Measurements from ENCODE around the gene ZNF879.

ZNF879 gene

GRCh38 chr5:178992291-178992895, 31.2 kb upstream of the ZNF879 start:
- H3K27me3 ChIP-seq (ENCODE audit: control insufficient read depth, insufficient read depth, low read length) = peaks cover 33% of the 10 kb centered on the region
- no peak overlapping the region for H3K4me3 ChIP-seq (ENCODE audit: low read depth, low read length)
- H3K9ac ChIP-seq (ENCODE audit: low read depth, low read length) = no peak overlapping the region
- peaks cover 5% of the 10 kb centered on the region for H3K9me3 ChIP-seq (ENCODE audit: control insufficient read depth, insufficient read depth, low read length)
- no peaks in the 10 kb centered on the region for H3K4me1 ChIP-seq (ENCODE audit: control insufficient read depth, insufficient read depth, low read length)
- no peaks in the 10 kb centered on the region for H3K36me3 ChIP-seq (ENCODE audit: control insufficient read depth, insufficient read depth, low read length)

DNA sequence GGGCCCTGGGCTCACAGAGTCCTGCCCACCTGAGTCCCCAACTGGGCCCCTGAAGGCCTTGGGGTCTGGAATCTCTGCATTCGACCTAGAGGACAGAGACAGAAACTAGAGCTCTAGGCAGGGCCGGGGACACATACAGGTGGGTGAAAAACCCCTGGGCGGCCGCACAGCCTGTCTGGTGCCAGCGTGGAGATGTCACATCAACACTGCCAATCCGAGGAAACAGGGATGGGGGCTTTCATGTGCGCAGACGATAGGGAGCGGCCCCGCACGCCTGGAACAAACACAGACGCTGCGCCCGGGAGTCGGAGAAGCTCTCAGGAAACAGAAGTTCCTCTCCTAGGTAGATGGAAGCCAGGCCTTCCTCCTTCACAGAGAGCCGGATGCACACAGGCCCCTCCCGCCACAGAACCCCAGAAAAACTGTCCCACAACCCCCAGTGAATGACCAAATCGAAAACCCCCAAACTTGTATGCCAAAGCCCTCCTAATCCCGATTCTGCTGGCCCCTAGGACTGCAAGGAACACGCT, 30.3 kb upstream of the ZNF879 start:
- H3K4me1 ChIP-seq (ENCODE audit: control insufficient read depth, insufficient read depth, low read length) = no peaks in the 10 kb centered on the region
- no peaks in the 10 kb centered on the region for H3K36me3 ChIP-seq (ENCODE audit: control insufficient read depth, insufficient read depth, low read length)
- H3K4me3 ChIP-seq (ENCODE audit: low read depth, low read length) = no peak overlapping the region
- H3K27me3 ChIP-seq (ENCODE audit: control insufficient read depth, insufficient read depth, low read length) = peaks cover 33% of the 10 kb centered on the region
- peaks cover under 1% of the 10 kb centered on the region for H3K9me3 ChIP-seq (ENCODE audit: control insufficient read depth, insufficient read depth, low read length)
- no peak overlapping the region for H3K9ac ChIP-seq (ENCODE audit: low read depth, low read length)

DNA sequence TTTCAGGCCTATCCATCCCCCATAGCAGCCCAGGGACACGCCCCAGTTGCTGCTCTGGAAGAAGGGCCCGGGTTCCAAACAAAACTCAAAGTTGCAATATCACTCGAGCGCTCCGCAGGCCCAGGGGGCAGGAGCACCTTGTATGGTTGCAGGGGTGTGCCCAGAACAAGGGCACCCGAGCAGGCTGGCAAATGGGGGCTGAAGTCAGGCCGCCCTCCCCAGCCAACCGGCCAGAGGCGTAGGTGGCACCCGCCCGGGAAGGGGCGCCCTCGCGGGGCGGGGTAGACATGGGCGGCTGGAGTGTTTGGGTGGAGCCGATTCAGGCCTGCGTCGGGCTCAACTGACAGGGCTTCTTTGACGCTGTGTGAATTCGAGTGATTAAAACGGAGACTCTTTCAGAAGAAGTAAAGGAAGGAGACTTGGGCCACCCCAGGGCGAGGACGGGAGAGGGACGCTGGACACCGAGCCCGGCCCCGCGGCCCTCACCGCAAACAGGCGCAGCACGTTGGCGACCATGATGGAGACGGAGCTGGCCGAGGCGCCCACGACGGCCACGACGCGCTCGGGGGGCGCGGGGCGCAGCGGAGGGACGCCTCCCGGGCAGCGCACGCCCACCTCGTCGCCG, 29.5 kb upstream of the ZNF879 start:
- Histone ChIP-seq H3K36me3 (ENCODE audit: control insufficient read depth, insufficient read depth, low read length) (no peaks in the 10 kb centered on the region), H3K27me3 (ENCODE audit: control insufficient read depth, insufficient read depth, low read length) (peaks cover 33% of the 10 kb centered on the region), H3K4me1 (ENCODE audit: control insufficient read depth, insufficient read depth, low read length) (no peaks in the 10 kb centered on the region), H3K9ac (ENCODE audit: low read depth, low read length) (no peak overlapping the region), H3K4me3 (ENCODE audit: low read depth, low read length) (peak overlapping the region; percentile 35), H3K9me3 (ENCODE audit: control insufficient read depth, insufficient read depth, low read length) (no peaks in the 10 kb centered on the region)

DNA sequence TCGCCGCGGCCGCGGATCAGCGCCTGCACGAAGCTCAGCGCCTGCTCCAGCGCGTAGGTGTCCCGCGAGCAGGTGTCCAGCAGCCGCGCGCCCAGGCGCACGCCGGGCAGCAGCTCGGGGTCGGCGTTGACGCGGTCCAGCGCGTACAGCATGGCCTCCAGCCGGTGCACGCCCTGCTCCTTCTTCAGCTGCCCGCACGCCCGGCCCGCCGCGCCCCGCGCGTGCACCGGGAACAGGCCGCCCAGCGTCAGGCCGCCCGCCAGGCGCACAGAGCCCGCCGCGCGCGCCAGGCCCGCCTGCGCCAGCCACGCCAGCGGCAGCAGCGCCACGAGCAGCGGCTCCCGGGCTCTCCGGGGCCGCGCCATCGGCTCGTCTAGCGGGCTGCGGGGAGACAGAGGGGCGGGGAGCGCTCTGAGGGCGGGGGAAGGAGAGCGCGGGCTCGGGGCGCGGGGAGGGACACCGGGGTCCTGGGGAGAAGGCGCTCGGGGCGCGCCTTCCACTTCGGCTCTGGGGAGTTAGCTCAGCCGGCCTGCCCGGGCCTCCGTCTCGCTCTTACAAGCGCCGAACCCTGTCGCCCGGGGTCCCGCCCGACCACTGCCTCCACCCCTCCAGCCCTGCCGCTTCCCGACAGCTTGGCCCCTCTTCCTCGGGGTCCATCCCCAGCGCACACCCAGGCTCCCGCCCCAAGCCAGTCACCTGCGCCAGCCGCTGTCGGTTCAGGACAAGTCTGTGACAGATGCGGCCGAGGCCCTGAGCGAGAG, 28.8 kb upstream of the ZNF879 start, which contains the start of gene GRM6:
GRM6 (minus strand) TSS at position 741 of the 761 bp plus-strand sequence; CDS start at position 365, 376 bp downstream.
- Histone ChIP-seq H3K9me3 (ENCODE audit: control insufficient read depth, insufficient read depth, low read length) (no peaks in the 10 kb centered on the region), H3K9ac (ENCODE audit: low read depth, low read length) (no peak within 1 kb of the TSS), H3K4me3 (ENCODE audit: low read depth, low read length) (peak within 1 kb of the TSS; percentile 35), H3K4me1 (ENCODE audit: control insufficient read depth, insufficient read depth, low read length) (no peaks in the 10 kb centered on the region), H3K27me3 (ENCODE audit: control insufficient read depth, insufficient read depth, low read length) (peaks cover 33% of the 10 kb centered on the region), H3K36me3 (ENCODE audit: control insufficient read depth, insufficient read depth, low read length) (no peaks in the 10 kb centered on the region)

GRCh38 chr5:178995341-178995690, 28.3 kb upstream of the ZNF879 start:
- Histone ChIP-seq H3K36me3 (ENCODE audit: control insufficient read depth, insufficient read depth, low read length) (no peaks in the 10 kb centered on the region), H3K4me3 (ENCODE audit: low read depth, low read length) (peak overlapping the region; percentile 26), H3K4me1 (ENCODE audit: control insufficient read depth, insufficient read depth, low read length) (no peaks in the 10 kb centered on the region), H3K27me3 (ENCODE audit: control insufficient read depth, insufficient read depth, low read length) (peaks cover 33% of the 10 kb centered on the region), H3K9ac (ENCODE audit: low read depth, low read length) (no peak overlapping the region), H3K9me3 (ENCODE audit: control insufficient read depth, insufficient read depth, low read length) (no peaks in the 10 kb centered on the region)

GRCh38 chr5:178996156-178996555, 27.4 kb upstream of the ZNF879 start:
- Histone ChIP-seq H3K27me3 (ENCODE audit: control insufficient read depth, insufficient read depth, low read length) (peaks cover 33% of the 10 kb centered on the region), H3K9ac (ENCODE audit: low read depth, low read length) (no peak overlapping the region), H3K4me1 (ENCODE audit: control insufficient read depth, insufficient read depth, low read length) (no peaks in the 10 kb centered on the region), H3K4me3 (ENCODE audit: low read depth, low read length) (no peak overlapping the region), H3K9me3 (ENCODE audit: control insufficient read depth, insufficient read depth, low read length) (peaks cover 4% of the 10 kb centered on the region), H3K36me3 (ENCODE audit: control insufficient read depth, insufficient read depth, low read length) (no peaks in the 10 kb centered on the region)

GRCh38 chr5:178997191-178997590, 26.4 kb upstream of the ZNF879 start:
- H3K27me3 ChIP-seq (ENCODE audit: control insufficient read depth, insufficient read depth, low read length) = peaks cover 33% of the 10 kb centered on the region
- no peaks in the 10 kb centered on the region for H3K4me1 ChIP-seq (ENCODE audit: control insufficient read depth, insufficient read depth, low read length)
- no peak overlapping the region for H3K9ac ChIP-seq (ENCODE audit: low read depth, low read length)
- no peak overlapping the region for H3K4me3 ChIP-seq (ENCODE audit: low read depth, low read length)
- H3K36me3 ChIP-seq (ENCODE audit: control insufficient read depth, insufficient read depth, low read length) = no peaks in the 10 kb centered on the region
- peaks cover 4% of the 10 kb centered on the region for H3K9me3 ChIP-seq (ENCODE audit: control insufficient read depth, insufficient read depth, low read length)

GRCh38 chr5:178998441-178998840, 25.2 kb upstream of the ZNF879 start:
- H3K36me3 ChIP-seq (ENCODE audit: control insufficient read depth, insufficient read depth, low read length) = no peaks in the 10 kb centered on the region
- H3K4me1 ChIP-seq (ENCODE audit: control insufficient read depth, insufficient read depth, low read length) = no peaks in the 10 kb centered on the region
- no peak overlapping the region for H3K4me3 ChIP-seq (ENCODE audit: low read depth, low read length)
- peaks cover 26% of the 10 kb centered on the region for H3K27me3 ChIP-seq (ENCODE audit: control insufficient read depth, insufficient read depth, low read length)
- H3K9ac ChIP-seq (ENCODE audit: low read depth, low read length) = no peak overlapping the region
- peaks cover 4% of the 10 kb centered on the region for H3K9me3 ChIP-seq (ENCODE audit: control insufficient read depth, insufficient read depth, low read length)

DNA sequence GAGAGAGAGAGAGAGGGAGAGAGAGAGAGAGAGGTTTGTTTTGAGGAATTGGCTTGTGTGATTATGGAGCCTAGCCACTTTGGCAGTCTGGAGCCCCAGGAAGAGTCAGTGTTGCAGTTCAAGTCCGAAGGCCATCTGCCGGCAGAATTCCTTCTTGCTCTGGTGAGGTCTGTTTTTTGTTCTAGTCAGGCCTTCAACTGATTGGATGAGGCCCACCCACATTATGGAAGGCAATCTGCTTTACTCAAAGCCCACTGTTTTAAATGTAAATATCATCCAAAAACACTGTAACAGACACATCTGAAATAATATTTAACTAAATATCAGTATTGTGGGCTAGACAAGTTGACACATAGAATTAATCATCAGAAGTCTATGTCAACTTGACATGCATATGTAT, 17.0 kb upstream of the ZNF879 start:
- H3K4me1 ChIP-seq (ENCODE audit: control insufficient read depth, insufficient read depth, low read length) = no peaks in the 10 kb centered on the region
- no peak overlapping the region for H3K9ac ChIP-seq (ENCODE audit: low read depth, low read length)
- no peaks in the 10 kb centered on the region for H3K36me3 ChIP-seq (ENCODE audit: control insufficient read depth, insufficient read depth, low read length)
- H3K27me3 ChIP-seq (ENCODE audit: control insufficient read depth, insufficient read depth, low read length) = no peaks in the 10 kb centered on the region
- H3K4me3 ChIP-seq (ENCODE audit: low read depth, low read length) = no peak overlapping the region
- no peaks in the 10 kb centered on the region for H3K9me3 ChIP-seq (ENCODE audit: control insufficient read depth, insufficient read depth, low read length)

DNA sequence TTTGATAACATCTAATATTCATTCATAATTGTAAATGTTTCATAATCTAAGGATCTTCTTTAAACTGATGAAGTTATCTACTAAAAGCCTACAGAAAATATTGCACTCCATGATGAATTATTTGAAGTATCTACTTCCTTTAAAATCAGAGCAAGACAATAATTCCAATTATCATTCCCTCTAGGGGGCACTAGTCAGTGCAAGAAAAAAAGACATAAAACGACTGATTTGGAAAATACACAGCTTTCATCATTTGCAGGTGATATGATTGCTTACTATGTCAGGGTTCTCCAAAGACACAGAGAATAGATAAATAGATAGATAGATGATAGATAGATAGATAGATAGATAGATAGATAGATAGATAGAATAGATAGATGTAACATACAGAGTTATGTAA, 14.9 kb upstream of the ZNF879 start:
- no peak overlapping the region for H3K9ac ChIP-seq (ENCODE audit: low read depth, low read length)
- H3K4me3 ChIP-seq (ENCODE audit: low read depth, low read length) = no peak overlapping the region
- H3K36me3 ChIP-seq (ENCODE audit: control insufficient read depth, insufficient read depth, low read length) = no peaks in the 10 kb centered on the region
- H3K4me1 ChIP-seq (ENCODE audit: control insufficient read depth, insufficient read depth, low read length) = no peaks in the 10 kb centered on the region
- no peaks in the 10 kb centered on the region for H3K27me3 ChIP-seq (ENCODE audit: control insufficient read depth, insufficient read depth, low read length)
- H3K9me3 ChIP-seq (ENCODE audit: control insufficient read depth, insufficient read depth, low read length) = no peaks in the 10 kb centered on the region

GRCh38 chr5:179033004-179033580, 9.5 kb downstream of the ZNF879 start:
- peaks cover 27% of the 10 kb centered on the region for H3K9me3 ChIP-seq (ENCODE audit: control insufficient read depth, insufficient read depth, low read length)
- no peaks in the 10 kb centered on the region for H3K4me1 ChIP-seq (ENCODE audit: control insufficient read depth, insufficient read depth, low read length)
- H3K9ac ChIP-seq (ENCODE audit: low read depth, low read length) = no peak overlapping the region
- peaks cover 14% of the 10 kb centered on the region for H3K36me3 ChIP-seq (ENCODE audit: control insufficient read depth, insufficient read depth, low read length)
- no peak overlapping the region for H3K4me3 ChIP-seq (ENCODE audit: low read depth, low read length)
- H3K27me3 ChIP-seq (ENCODE audit: control insufficient read depth, insufficient read depth, low read length) = no peaks in the 10 kb centered on the region

Data from iPS-15b (cell line).